Measurements from ENCODE around the gene MYOCOS. TPM values are rescaled to one million over a fixed set of nuclear protein-coding genes. Genes with fewer than 3 reads are reported as not detected.

Gene MYOCOS
- total RNA-seq, 1 experiment from 2014 or later, result not detected

- no peaks in the 10 kb centered on the region for H3K27me3 ChIP-seq (ENCODE audit: insufficient read depth, low read length)
- H4K20me1 ChIP-seq (ENCODE audit: insufficient read depth), result no peaks in the 10 kb centered on the region
- no peak for ATAC-seq
- BruUV-seq (replicated peaks), result no TSS peak
- TF ChIP-seq FOSL1 (IDR thresholded peaks at IDR 0.05; ENCODE audit: low read depth), result no peak
- TF ChIP-seq, protein P1, sequence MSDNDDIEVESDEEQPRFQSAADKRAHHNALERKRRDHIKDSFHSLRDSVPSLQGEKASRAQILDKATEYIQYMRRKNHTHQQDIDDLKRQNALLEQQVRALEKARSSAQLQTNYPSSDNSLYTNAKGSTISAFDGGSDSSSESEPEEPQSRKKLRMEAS (IDR thresholded peaks at IDR 0.05), result no peak
- no peak for TF ChIP-seq ELF1 (IDR thresholded peaks at IDR 0.05; ENCODE audit: borderline replicate concordance, low read depth)
- TF ChIP-seq EZH2phosphoT487 (IDR thresholded peaks at IDR 0.05; ENCODE audit: borderline replicate concordance), result no peak
- TF ChIP-seq CEBPB (IDR thresholded peaks at IDR 0.05; ENCODE audit: low read depth), result no peak
- no peak for TF ChIP-seq ZBTB33 (IDR thresholded peaks at IDR 0.05; ENCODE audit: extremely low read depth, insufficient replicate concordance, low read length)
- TF ChIP-seq POLR2AphosphoS5 (IDR thresholded peaks at IDR 0.05; ENCODE audit: low read depth, low read length), result no peak
- no peak for TF ChIP-seq EZH2 (IDR thresholded peaks at IDR 0.05)
- no peak for TF ChIP-seq CTCF (IDR thresholded peaks at IDR 0.05 in 2 of 3, conservative IDR thresholded peaks at IDR 0.05 in 1 of 3; ENCODE audit: borderline replicate concordance in 1 of 3, insufficient read depth in 1 of 3, low read depth in 2 of 3, low read length in 2 of 3)
- TF ChIP-seq RAD21 (IDR thresholded peaks at IDR 0.05; ENCODE audit: low read depth), result no peak
- TF ChIP-seq SIN3A (IDR thresholded peaks at IDR 0.05; ENCODE audit: low read depth), result no peak
- no peak for TF ChIP-seq EGR1 (IDR thresholded peaks at IDR 0.05; ENCODE audit: low read depth)
- no peak for TF ChIP-seq TCF7L2 (IDR thresholded peaks at IDR 0.05; ENCODE audit: borderline replicate concordance, extremely low read depth, insufficient read depth, insufficient read length)
- no peak for TF ChIP-seq POLR2A (IDR thresholded peaks at IDR 0.05; ENCODE audit: borderline replicate concordance, extremely low read depth, insufficient read depth, insufficient read length)
- no peak for TF ChIP-seq SRF (IDR thresholded peaks at IDR 0.05; ENCODE audit: low read depth)
- TF ChIP-seq YY1 (IDR thresholded peaks at IDR 0.05; ENCODE audit: extremely low read depth, insufficient replicate concordance, low read depth, low read length), result no peak
- no peak for TF ChIP-seq CBX3 (IDR thresholded peaks at IDR 0.05; ENCODE audit: low read depth)
- TF ChIP-seq JUND (IDR thresholded peaks at IDR 0.05), result no peak
- TF ChIP-seq, protein P2, sequence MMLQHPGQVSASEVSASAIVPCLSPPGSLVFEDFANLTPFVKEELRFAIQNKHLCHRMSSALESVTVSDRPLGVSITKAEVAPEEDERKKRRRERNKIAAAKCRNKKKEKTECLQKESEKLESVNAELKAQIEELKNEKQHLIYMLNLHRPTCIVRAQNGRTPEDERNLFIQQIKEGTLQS (IDR thresholded peaks at IDR 0.05), result no peak
- ChIA-PET CTCF (interaction anchor here (2.1 kb wide), 2 partner anchors 9 to 62 kb away, joined by 7 to 10 read pairs; no protein-coding TSS in a partner anchor), RAD21 (ENCODE audit: low non-redundant PET in 1 of 2, low total read pairs in 2 of 2, uncharacterized antibody in 2 of 2, unreplicated experiment in 2 of 2) (no interaction called here), POLR2A (no interaction called here)
- no peak overlapping the region for H3K4me2 ChIP-seq (ENCODE audit: low read length)
- no peak overlapping the region for H2AFZ ChIP-seq (ENCODE audit: low read depth, low read length, poor library complexity, severe bottlenecking)
- no peak overlapping the region for H3K27ac ChIP-seq (ENCODE audit: low read depth, low read length)
- H3K9ac ChIP-seq (ENCODE audit: low read length), result no peak overlapping the region
- H3K4me3 ChIP-seq (replicated peaks in 1 of 2; ENCODE audit: low read depth in 1 of 2, low read length in 2 of 2), result no peak overlapping the region
- intact Hi-C loops (cut with micrococcal nuclease), result no loop called here
- no peak for DNase-seq (ENCODE audit: low read depth, low spot score)
- no peaks in the 10 kb centered on the region for H3K9me2 ChIP-seq (ENCODE audit: insufficient read depth)
- no peaks in the 10 kb centered on the region for H3K9me3 ChIP-seq (ENCODE audit: control insufficient read depth in 1 of 2, insufficient read depth in 1 of 2, low read depth in 1 of 2, low read length in 2 of 2)
- H3K36me3 ChIP-seq (ENCODE audit: control insufficient read depth in 1 of 2, insufficient read depth in 2 of 2, low read length in 2 of 2), result no peaks in the 10 kb centered on the region
- peaks cover 0 to 12% of the 10 kb centered on the region in 2 experiments; a peak in 3 of 4 replicates for H3K4me1 ChIP-seq (ENCODE audit: control insufficient read depth in 1 of 2, insufficient read depth in 2 of 2, low read length in 2 of 2)
- H3K79me2 ChIP-seq (ENCODE audit: insufficient read depth, low read length), result no peaks in the 10 kb centered on the region
These were observed 31.8 kb downstream of the MYOCOS start for GRCh38 chr1:171653796-171654195.
